Measurements from ENCODE around the gene KCNIP1.

DNA sequence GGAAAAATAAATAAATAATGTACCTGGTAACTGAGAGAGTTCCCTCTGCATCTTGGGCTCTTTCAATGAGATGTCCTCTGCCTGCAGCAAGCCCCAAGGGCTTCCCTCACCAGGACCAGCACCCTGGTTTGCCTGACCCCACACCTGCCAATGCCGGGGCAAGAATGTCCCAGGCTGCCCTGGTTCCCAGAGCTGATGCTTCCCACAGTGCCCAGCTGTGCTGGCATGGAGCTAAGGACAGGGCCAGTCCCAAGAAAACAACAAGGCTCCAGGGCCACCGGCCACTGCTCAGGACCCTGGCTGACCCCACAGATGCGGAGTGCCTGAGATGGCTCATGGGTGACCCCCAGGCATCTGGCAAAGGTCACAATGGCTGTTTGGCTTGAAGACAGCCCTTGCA lies 123.5 kb downstream of the KCNIP1 start:
- TF ChIP-seq, protein P1, sequence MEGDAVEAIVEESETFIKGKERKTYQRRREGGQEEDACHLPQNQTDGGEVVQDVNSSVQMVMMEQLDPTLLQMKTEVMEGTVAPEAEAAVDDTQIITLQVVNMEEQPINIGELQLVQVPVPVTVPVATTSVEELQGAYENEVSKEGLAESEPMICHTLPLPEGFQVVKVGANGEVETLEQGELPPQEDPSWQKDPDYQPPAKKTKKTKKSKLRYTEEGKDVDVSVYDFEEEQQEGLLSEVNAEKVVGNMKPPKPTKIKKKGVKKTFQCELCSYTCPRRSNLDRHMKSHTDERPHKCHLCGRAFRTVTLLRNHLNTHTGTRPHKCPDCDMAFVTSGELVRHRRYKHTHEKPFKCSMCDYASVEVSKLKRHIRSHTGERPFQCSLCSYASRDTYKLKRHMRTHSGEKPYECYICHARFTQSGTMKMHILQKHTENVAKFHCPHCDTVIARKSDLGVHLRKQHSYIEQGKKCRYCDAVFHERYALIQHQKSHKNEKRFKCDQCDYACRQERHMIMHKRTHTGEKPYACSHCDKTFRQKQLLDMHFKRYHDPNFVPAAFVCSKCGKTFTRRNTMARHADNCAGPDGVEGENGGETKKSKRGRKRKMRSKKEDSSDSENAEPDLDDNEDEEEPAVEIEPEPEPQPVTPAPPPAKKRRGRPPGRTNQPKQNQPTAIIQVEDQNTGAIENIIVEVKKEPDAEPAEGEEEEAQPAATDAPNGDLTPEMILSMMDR (IDR thresholded peaks at IDR 0.05; ENCODE audit: insufficient read depth, low read length) = no peak
- TF ChIP-seq, protein P2, sequence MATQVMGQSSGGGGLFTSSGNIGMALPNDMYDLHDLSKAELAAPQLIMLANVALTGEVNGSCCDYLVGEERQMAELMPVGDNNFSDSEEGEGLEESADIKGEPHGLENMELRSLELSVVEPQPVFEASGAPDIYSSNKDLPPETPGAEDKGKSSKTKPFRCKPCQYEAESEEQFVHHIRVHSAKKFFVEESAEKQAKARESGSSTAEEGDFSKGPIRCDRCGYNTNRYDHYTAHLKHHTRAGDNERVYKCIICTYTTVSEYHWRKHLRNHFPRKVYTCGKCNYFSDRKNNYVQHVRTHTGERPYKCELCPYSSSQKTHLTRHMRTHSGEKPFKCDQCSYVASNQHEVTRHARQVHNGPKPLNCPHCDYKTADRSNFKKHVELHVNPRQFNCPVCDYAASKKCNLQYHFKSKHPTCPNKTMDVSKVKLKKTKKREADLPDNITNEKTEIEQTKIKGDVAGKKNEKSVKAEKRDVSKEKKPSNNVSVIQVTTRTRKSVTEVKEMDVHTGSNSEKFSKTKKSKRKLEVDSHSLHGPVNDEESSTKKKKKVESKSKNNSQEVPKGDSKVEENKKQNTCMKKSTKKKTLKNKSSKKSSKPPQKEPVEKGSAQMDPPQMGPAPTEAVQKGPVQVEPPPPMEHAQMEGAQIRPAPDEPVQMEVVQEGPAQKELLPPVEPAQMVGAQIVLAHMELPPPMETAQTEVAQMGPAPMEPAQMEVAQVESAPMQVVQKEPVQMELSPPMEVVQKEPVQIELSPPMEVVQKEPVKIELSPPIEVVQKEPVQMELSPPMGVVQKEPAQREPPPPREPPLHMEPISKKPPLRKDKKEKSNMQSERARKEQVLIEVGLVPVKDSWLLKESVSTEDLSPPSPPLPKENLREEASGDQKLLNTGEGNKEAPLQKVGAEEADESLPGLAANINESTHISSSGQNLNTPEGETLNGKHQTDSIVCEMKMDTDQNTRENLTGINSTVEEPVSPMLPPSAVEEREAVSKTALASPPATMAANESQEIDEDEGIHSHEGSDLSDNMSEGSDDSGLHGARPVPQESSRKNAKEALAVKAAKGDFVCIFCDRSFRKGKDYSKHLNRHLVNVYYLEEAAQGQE (IDR thresholded peaks at IDR 0.05; ENCODE audit: insufficient replicate concordance, low read depth) = no peak

Data from HL-60 (cell line).